ENCODE measurements around the gene LMCD1.

DNA sequence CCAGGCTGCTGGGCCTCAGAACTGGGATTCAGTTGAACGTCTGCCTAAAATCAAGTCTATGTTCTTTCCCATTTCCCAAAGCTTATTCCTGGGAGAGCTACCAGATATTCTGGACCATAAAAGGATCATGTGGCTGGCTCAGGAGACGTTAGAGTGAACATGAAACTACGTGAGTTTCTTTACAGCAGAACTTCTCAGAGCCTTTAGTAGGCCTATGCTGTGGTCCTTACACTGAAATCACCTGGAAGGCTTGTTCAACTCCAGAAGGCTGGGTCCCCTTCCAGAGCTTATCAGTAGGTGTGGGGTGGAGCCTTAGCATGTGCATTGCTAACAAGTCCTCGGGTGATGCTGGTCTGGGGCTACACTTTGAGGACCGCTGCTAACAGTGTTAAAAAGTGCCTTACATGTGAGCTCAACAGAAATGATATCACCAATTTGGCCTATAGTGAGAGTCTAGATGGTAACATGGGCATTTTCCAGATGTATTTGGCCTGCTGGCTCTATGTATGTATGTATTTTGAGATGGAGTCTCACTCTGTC, 50.7 kb downstream of the LMCD1 start:
- TF ChIP-seq, protein P1, sequence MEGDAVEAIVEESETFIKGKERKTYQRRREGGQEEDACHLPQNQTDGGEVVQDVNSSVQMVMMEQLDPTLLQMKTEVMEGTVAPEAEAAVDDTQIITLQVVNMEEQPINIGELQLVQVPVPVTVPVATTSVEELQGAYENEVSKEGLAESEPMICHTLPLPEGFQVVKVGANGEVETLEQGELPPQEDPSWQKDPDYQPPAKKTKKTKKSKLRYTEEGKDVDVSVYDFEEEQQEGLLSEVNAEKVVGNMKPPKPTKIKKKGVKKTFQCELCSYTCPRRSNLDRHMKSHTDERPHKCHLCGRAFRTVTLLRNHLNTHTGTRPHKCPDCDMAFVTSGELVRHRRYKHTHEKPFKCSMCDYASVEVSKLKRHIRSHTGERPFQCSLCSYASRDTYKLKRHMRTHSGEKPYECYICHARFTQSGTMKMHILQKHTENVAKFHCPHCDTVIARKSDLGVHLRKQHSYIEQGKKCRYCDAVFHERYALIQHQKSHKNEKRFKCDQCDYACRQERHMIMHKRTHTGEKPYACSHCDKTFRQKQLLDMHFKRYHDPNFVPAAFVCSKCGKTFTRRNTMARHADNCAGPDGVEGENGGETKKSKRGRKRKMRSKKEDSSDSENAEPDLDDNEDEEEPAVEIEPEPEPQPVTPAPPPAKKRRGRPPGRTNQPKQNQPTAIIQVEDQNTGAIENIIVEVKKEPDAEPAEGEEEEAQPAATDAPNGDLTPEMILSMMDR (IDR thresholded peaks at IDR 0.05), result no peak
- no peak for TF ChIP-seq POLR2A (IDR thresholded peaks at IDR 0.05)
